Renal cortex interstitium (tissue), 11 donors: ENCODE measurements around the gene RBL2. TPM values are rescaled to one million over a fixed set of nuclear protein-coding genes. Genes with fewer than 3 reads are reported as not detected.

Experiments used
- DNase-seq, 11 donors: peaks; one replicate each; pipeline ENCODE4 v3.0.0-alpha.2; 2013; ENCODE audit warnings: low read depth in 9 of 11, low spot score in 4 of 11; ENCODE audit errors: extremely low read depth in 1 of 11
- polyA plus RNA-seq, 3 donors: library from polyadenylated mRNA; unstranded; fragments of 120-200 nt; gene quantifications; one replicate each; pipeline ENCODE4 v1.2.1, GENCODE V29; 2013; ENCODE audit not compliant: insufficient read length in 3 of 3

The RBL2 gene
- polyA plus RNA-seq, 3 donors: 70.5 to 100 (median 97.4) TPM

- peak in 2 of 11 donors; percentile 17 to 26 for DNase-seq
These were observed 762 bp upstream of the RBL2 start for GRCh38 chr16:53433509-53433908.

GRCh38 chr16:53433930-53434376 is 318 bp upstream of the RBL2 start:
- DNase-seq: peak in 1 of 11 donors; percentile 52

GRCh38 chr16:53435066-53435688 is 906 bp downstream of the RBL2 start:
- peak in 10 of 11 donors; percentile 52 to 88 (median 70) for DNase-seq

- DNase-seq: no peak
These were observed 5.9 kb downstream of the RBL2 start for GRCh38 chr16:53440125-53440524.

- no peak for DNase-seq
These were observed 11.3 kb downstream of the RBL2 start for GRCh38 chr16:53445534-53445933.

GRCh38 chr16:53446090-53446489 is 11.8 kb downstream of the RBL2 start:
- no peak for DNase-seq

- DNase-seq: no peak
These were observed 15.7 kb downstream of the RBL2 start for GRCh38 chr16:53449816-53450517.

GRCh38 chr16:53453928-53454327 is 19.7 kb downstream of the RBL2 start:
- no peak for DNase-seq

- no peak for DNase-seq
These were observed 22.4 kb downstream of the RBL2 start for GRCh38 chr16:53456625-53457024.

- DNase-seq: no peak
These were observed 23.4 kb downstream of the RBL2 start for GRCh38 chr16:53457670-53458069.

GRCh38 chr16:53458635-53459034 is 24.4 kb downstream of the RBL2 start:
- DNase-seq: no peak

- DNase-seq: no peak
These were observed 31.5 kb downstream of the RBL2 start for GRCh38 chr16:53465606-53466280.

GRCh38 chr16:53476867-53477266 is 42.6 kb downstream of the RBL2 start:
- no peak for DNase-seq

GRCh38 chr16:53478965-53479364 is 44.7 kb downstream of the RBL2 start:
- no peak for DNase-seq

GRCh38 chr16:53480394-53480793 is 46.1 kb downstream of the RBL2 start:
- DNase-seq: no peak

- no peak for DNase-seq
These were observed 47.9 kb downstream of the RBL2 start for GRCh38 chr16:53482123-53482522.

GRCh38 chr16:53484542-53484941 is 50.3 kb downstream of the RBL2 start:
- no peak for DNase-seq

GRCh38 chr16:53486230-53486629 is 52.0 kb downstream of the RBL2 start:
- DNase-seq: no peak

GRCh38 chr16:53489755-53490154 is 55.5 kb downstream of the RBL2 start:
- DNase-seq: no peak

- DNase-seq: no peak
These were observed 58.2 kb downstream of the RBL2 start for GRCh38 chr16:53492503-53492902.
